ENCODE results near the gene CATSPER4. TPM values are rescaled to one million over a fixed set of nuclear protein-coding genes. Genes with fewer than 3 reads are reported as not detected.

CATSPER4 gene
- not detected for total RNA-seq
- long read RNA-seq, donor 1, result 0 reads
- long read RNA-seq, donor 2, result 0 reads

- Histone ChIP-seq H3K4me1 (ENCODE audit: low read depth) (no peaks in the 10 kb centered on the region), H3K36me3 (ENCODE audit: low read depth) (no peaks in the 10 kb centered on the region), H3K9me3 (no peaks in the 10 kb centered on the region), H3K4me3 (no peak within 1 kb of the TSS)
- intact Hi-C loops (cut with DNase I, micrococcal nuclease), result no loop called here
- ATAC-seq (peak; percentile 37), DNase-seq (no peak)
- no peak for TF ChIP-seq CTCF (IDR thresholded peaks at IDR 0.05)
These were observed at the start of gene CATSPER4 for GRCh38 chr1:26190373-26190987. TSS of gene CATSPER4 (plus strand) at chr1:26190602. CDS start at chr1:26190628, 26 bp downstream.

GRCh38 chr1:26142159-26142558 is 48.2 kb upstream of the CATSPER4 start:
- intact Hi-C loops (cut with DNase I, micrococcal nuclease), result loop anchor here in 1 of 2 donors (10.0 kb wide), 1 partner anchor 107 kb away; no protein-coding TSS in a partner anchor
- Histone ChIP-seq H3K36me3 (ENCODE audit: low read depth) (no peaks in the 10 kb centered on the region), H3K4me3 (no peak overlapping the region), H3K4me1 (ENCODE audit: low read depth) (no peaks in the 10 kb centered on the region), H3K9me3 (no peaks in the 10 kb centered on the region)
- no peak for TF ChIP-seq CTCF (IDR thresholded peaks at IDR 0.05)
- DNase-seq, result no peak
- ATAC-seq, result no peak

GRCh38 chr1:26145041-26145959 is 45.1 kb upstream of the CATSPER4 start:
- peak in 2 of 3 donors; percentile 75 to 94 for DNase-seq
- TF ChIP-seq CTCF (IDR thresholded peaks at IDR 0.05), result peak; percentile 47
- no peaks in the 10 kb centered on the region for H3K4me1 ChIP-seq (ENCODE audit: low read depth)
- no peaks in the 10 kb centered on the region for H3K36me3 ChIP-seq (ENCODE audit: low read depth)
- H3K9me3 ChIP-seq, result no peaks in the 10 kb centered on the region
- peak; percentile 97 for ATAC-seq
- no peak overlapping the region for H3K4me3 ChIP-seq
- intact Hi-C loops (cut with DNase I, micrococcal nuclease), result loop anchor here (2.0 to 10.0 kb wide), 3 partner anchors 38 to 110 kb away; no protein-coding TSS in a partner anchor

- ATAC-seq, result no peak
- Histone ChIP-seq H3K4me1 (ENCODE audit: low read depth) (no peaks in the 10 kb centered on the region), H3K36me3 (ENCODE audit: low read depth) (no peaks in the 10 kb centered on the region), H3K4me3 (no peak overlapping the region), H3K9me3 (no peaks in the 10 kb centered on the region)
- intact Hi-C loops (cut with DNase I, micrococcal nuclease), result loop anchor here (2.0 to 10.0 kb wide), 3 partner anchors 39 to 111 kb away; no protein-coding TSS in a partner anchor
- no peak for DNase-seq
- no peak for TF ChIP-seq CTCF (IDR thresholded peaks at IDR 0.05)
These were observed 44.5 kb upstream of the CATSPER4 start for GRCh38 chr1:26145960-26146294.

DNA sequence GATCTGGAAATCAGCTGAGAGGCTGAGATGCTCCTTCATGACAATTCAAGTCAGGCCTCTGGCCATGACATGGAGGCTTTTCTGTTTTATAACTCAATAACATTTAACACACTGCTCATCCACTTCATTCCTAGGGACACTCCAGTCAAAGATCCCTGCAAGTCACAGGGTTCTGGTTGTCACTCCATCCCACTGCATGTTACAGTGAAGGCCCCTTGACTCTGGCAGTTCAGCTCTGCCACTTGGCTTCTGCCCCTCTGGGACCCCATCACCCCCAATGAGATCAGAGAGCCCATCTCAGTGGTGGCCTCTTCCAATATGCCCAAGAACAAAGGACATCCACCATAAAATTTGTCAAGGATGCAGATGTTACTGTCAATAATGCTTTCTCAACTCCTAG is 41.5 kb upstream of the CATSPER4 start:
- intact Hi-C loops (cut with DNase I, micrococcal nuclease), result loop anchor here in 1 of 2 donors (5.0 to 10.0 kb wide), 2 partner anchors 42 to 114 kb away; no protein-coding TSS in a partner anchor
- Histone ChIP-seq H3K4me3 (no peak overlapping the region), H3K36me3 (ENCODE audit: low read depth) (no peaks in the 10 kb centered on the region), H3K4me1 (ENCODE audit: low read depth) (no peaks in the 10 kb centered on the region), H3K9me3 (no peaks in the 10 kb centered on the region)
- no peak for TF ChIP-seq CTCF (IDR thresholded peaks at IDR 0.05)
- DNase-seq (no peak), ATAC-seq (no peak)
